Measurements from ENCODE around the gene FAM222A.

FAM222A gene

GRCh38 chr12:109718390-109718789, 4.8 kb downstream of the FAM222A start:
- peak overlapping the region; percentile 55 for H3K27ac ChIP-seq (ENCODE audit: insufficient read depth, low read depth, low read length, poor library complexity, severe bottlenecking)
- no peaks in the 10 kb centered on the region for H3K9me3 ChIP-seq (ENCODE audit: control insufficient read depth, low read length)
- no peaks in the 10 kb centered on the region for H3K36me3 ChIP-seq (ENCODE audit: control insufficient read depth, insufficient read depth, low read length)
- H3K27me3 ChIP-seq (ENCODE audit: control insufficient read depth, insufficient read depth, low read length, poor library complexity, severe bottlenecking) = peaks cover 55% of the 10 kb centered on the region
- H3K4me3 ChIP-seq (ENCODE audit: insufficient read depth, low read depth, low read length) = peak overlapping the region; percentile 16
- peaks cover 65% of the 10 kb centered on the region for H3K4me1 ChIP-seq (ENCODE audit: control insufficient read depth, insufficient read depth, low read length)
- 0 to 1% methylated on average over 32 to 33 of the region's 33 CpGs for WGBS, 2 experiments

DNA sequence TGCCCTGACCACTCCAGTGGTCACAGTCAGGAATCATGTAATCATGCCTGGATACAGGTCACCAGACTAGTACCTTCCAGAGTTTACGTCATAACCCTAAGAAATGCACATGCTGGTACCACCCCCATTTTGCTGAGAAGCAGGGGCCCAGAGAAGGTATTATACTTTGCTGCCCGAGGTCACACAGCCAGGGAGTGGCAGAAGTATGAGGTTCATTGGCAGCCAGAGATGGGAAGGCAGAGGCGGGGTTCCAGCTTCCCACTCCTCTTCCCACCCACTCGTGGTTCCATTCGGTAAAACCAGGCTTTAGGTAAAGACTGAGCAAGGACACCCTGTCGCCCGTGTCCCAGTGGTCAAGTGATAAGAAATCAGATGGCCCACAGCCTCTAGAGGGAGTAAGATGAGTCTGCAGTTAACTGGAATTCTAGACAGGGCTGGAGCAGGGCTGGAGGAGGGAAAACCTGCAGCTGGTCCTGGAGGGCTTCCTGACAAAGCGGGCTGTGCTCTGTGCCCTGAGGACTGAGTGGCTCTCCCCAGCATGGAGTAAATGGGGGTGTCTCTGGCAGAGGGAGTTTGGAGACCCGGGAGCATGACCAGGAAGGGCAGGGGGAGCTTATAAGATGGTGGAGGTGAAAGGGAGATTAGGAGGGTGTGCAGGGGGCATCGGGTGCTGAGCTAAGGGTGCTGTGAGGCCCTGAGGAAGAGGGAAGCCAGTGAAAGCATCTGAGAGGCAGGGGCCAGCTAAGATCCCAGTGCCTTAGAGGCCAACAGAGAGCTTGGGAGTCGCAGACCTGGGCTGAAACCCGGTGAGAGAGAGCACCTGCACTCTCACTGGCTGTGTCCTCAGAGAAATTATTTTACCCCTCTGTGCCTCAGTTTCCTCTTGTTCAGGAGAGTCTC, 5.7 kb downstream of the FAM222A start:
- Histone ChIP-seq H3K36me3 (ENCODE audit: control insufficient read depth, insufficient read depth, low read length) (no peaks in the 10 kb centered on the region), H3K9me3 (ENCODE audit: control insufficient read depth, low read length) (no peaks in the 10 kb centered on the region), H3K4me1 (ENCODE audit: control insufficient read depth, insufficient read depth, low read length) (peaks cover 65% of the 10 kb centered on the region), H3K27ac (ENCODE audit: insufficient read depth, low read depth, low read length, poor library complexity, severe bottlenecking) (peak overlapping the region; percentile 87), H3K4me3 (ENCODE audit: insufficient read depth, low read depth, low read length) (peak overlapping the region; percentile 6), H3K27me3 (ENCODE audit: control insufficient read depth, insufficient read depth, low read length, poor library complexity, severe bottlenecking) (peaks cover 55% of the 10 kb centered on the region)
- WGBS, 2 experiments = 46 to 49% methylated on average over 12 of the region's 12 CpGs

DNA sequence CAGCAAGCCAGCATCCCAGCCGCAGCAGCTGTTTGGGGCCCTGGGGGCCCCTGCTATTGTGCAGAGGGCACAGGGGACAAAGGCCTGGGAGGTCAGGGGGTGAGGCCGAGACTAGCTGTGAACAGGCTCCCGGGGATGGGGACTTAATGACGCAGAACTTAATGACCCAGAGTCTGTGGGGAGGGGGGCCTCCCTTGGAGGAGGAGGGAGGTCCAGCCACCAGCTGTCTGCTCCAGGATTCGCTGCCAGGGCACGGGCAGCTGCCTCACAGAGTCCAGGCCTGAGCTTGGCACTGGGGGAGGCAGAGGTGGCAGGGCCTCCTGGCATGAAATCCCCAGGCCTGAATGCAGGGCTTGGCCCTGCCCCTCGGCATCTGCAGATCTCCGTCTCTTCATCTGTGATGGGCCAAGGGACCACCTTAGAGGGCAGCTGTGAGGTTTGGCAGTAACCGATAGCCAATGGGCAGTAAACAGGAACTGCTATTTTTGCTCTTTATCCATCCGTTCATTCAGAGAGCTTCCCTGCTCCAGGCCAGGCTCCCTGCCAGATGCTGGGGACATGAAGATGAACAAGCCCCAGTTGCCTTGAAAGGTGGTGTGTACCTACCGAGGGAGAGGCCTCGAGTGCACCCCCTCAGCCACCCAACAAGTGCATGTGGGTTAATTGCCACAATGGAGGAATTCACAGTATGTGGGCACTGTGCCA, 6.7 kb downstream of the FAM222A start:
- Histone ChIP-seq H3K27me3 (ENCODE audit: control insufficient read depth, insufficient read depth, low read length, poor library complexity, severe bottlenecking) (peaks cover 48% of the 10 kb centered on the region), H3K36me3 (ENCODE audit: control insufficient read depth, insufficient read depth, low read length) (no peaks in the 10 kb centered on the region), H3K4me3 (ENCODE audit: insufficient read depth, low read depth, low read length) (no peak overlapping the region), H3K27ac (ENCODE audit: insufficient read depth, low read depth, low read length, poor library complexity, severe bottlenecking) (peak overlapping the region; percentile 44), H3K4me1 (ENCODE audit: control insufficient read depth, insufficient read depth, low read length) (peaks cover 60% of the 10 kb centered on the region), H3K9me3 (ENCODE audit: control insufficient read depth, low read length) (no peaks in the 10 kb centered on the region)
- 40 to 44% methylated on average over 12 of the region's 12 CpGs for WGBS, 2 experiments

- peaks cover 61% of the 10 kb centered on the region for H3K4me1 ChIP-seq (ENCODE audit: control insufficient read depth, insufficient read depth, low read length)
- H3K9me3 ChIP-seq (ENCODE audit: control insufficient read depth, low read length) = no peaks in the 10 kb centered on the region
- H3K36me3 ChIP-seq (ENCODE audit: control insufficient read depth, insufficient read depth, low read length) = no peaks in the 10 kb centered on the region
- H3K27me3 ChIP-seq (ENCODE audit: control insufficient read depth, insufficient read depth, low read length, poor library complexity, severe bottlenecking) = peaks cover 43% of the 10 kb centered on the region
- H3K27ac ChIP-seq (ENCODE audit: insufficient read depth, low read depth, low read length, poor library complexity, severe bottlenecking) = no peak overlapping the region
- whole genome bisulfite sequencing, 2 experiments = 73 to 81% methylated on average over 1 of the region's 1 CpG
- no peak overlapping the region for H3K4me3 ChIP-seq (ENCODE audit: insufficient read depth, low read depth, low read length)
Observed at GRCh38 chr12:109720857-109721189, 7.2 kb downstream of the FAM222A start.

DNA sequence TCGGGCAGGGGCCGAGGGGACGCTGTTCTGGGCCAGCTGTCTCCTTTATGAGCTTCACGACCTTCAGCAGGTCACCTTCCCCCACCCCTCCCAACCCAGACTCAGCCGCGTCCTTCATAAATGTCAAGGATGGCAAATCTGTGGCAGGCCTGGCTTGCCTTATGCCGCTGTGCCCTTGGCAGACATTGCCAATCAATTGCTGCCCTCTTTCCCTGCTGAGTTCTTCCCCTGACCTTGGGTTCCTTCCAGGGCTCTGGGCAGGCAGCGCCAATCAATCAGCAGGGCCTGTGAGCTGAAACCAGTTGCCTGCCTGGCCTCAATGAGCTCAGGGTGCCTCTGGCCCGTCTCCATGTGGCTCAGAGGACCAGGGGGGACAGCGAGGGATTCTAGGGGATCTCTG, 7.7 kb downstream of the FAM222A start:
- H3K36me3 ChIP-seq (ENCODE audit: control insufficient read depth, insufficient read depth, low read length) = no peaks in the 10 kb centered on the region
- H3K27me3 ChIP-seq (ENCODE audit: control insufficient read depth, insufficient read depth, low read length, poor library complexity, severe bottlenecking) = peaks cover 39% of the 10 kb centered on the region
- H3K4me1 ChIP-seq (ENCODE audit: control insufficient read depth, insufficient read depth, low read length) = peaks cover 61% of the 10 kb centered on the region
- H3K27ac ChIP-seq (ENCODE audit: insufficient read depth, low read depth, low read length, poor library complexity, severe bottlenecking) = no peak overlapping the region
- 91 to 92% methylated on average over 10 of the region's 10 CpGs for WGBS, 2 experiments
- H3K4me3 ChIP-seq (ENCODE audit: insufficient read depth, low read depth, low read length) = no peak overlapping the region
- no peaks in the 10 kb centered on the region for H3K9me3 ChIP-seq (ENCODE audit: control insufficient read depth, low read length)

DNA sequence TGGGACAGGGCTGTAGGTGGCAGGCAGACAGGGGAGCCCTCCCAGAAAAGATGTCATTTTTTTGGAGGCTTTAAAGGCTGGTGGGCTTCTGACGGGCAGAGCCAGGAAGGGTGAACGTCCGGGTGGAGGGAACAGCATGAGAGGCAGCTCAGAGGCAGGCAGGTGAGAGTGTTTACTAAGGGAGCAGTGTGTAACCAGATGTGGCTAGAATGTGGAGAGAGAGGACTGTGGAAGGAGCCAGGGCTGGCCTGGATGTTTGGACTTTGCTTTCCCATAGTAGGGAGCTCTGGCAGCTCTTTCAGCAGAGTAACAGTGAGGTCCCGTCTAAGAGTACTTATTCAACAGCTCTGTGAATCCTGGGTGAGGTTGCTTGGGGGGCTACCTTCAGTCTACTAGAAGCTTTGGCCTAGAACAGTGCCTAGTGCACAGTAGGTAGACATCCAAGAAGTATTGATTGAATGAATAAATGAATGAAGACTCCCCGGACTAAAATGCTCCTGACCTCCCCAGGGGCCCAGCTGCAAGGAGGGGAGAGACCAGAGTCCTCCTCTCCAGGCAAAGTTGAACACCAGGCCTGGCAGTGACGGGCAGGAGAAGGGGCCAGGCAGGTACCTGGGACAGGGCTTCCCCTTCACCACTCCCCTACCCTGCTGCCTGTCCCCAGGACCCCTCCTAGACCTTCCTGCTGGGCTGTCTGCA, 8.5 kb downstream of the FAM222A start:
- peaks cover 61% of the 10 kb centered on the region for H3K4me1 ChIP-seq (ENCODE audit: control insufficient read depth, insufficient read depth, low read length)
- H3K4me3 ChIP-seq (ENCODE audit: insufficient read depth, low read depth, low read length) = no peak overlapping the region
- WGBS, 2 experiments = 84 to 87% methylated on average over 6 of the region's 6 CpGs
- no peaks in the 10 kb centered on the region for H3K36me3 ChIP-seq (ENCODE audit: control insufficient read depth, insufficient read depth, low read length)
- H3K27me3 ChIP-seq (ENCODE audit: control insufficient read depth, insufficient read depth, low read length, poor library complexity, severe bottlenecking) = peaks cover 30% of the 10 kb centered on the region
- no peak overlapping the region for H3K27ac ChIP-seq (ENCODE audit: insufficient read depth, low read depth, low read length, poor library complexity, severe bottlenecking)
- no peaks in the 10 kb centered on the region for H3K9me3 ChIP-seq (ENCODE audit: control insufficient read depth, low read length)

- H3K27me3 ChIP-seq (ENCODE audit: control insufficient read depth, insufficient read depth, low read length, poor library complexity, severe bottlenecking) = peaks cover 24% of the 10 kb centered on the region
Observed at GRCh38 chr12:109722721-109723094, 9.1 kb downstream of the FAM222A start.

GRCh38 chr12:109723311-109723881, 9.8 kb downstream of the FAM222A start:
- H3K27ac ChIP-seq (ENCODE audit: insufficient read depth, low read depth, low read length, poor library complexity, severe bottlenecking) = no peak overlapping the region
- 85 to 87% methylated on average over 13 of the region's 13 CpGs for WGBS, 2 experiments
- peaks cover 19% of the 10 kb centered on the region for H3K27me3 ChIP-seq (ENCODE audit: control insufficient read depth, insufficient read depth, low read length, poor library complexity, severe bottlenecking)
- no peak overlapping the region for H3K4me3 ChIP-seq (ENCODE audit: insufficient read depth, low read depth, low read length)
- H3K4me1 ChIP-seq (ENCODE audit: control insufficient read depth, insufficient read depth, low read length) = peaks cover 62% of the 10 kb centered on the region
- no peaks in the 10 kb centered on the region for H3K36me3 ChIP-seq (ENCODE audit: control insufficient read depth, insufficient read depth, low read length)
- H3K9me3 ChIP-seq (ENCODE audit: control insufficient read depth, low read length) = no peaks in the 10 kb centered on the region

More at GRCh38 chr12:109722721-109723094, 9.1 kb downstream of the FAM222A start:
- H3K4me3 ChIP-seq (ENCODE audit: insufficient read depth, low read depth, low read length) = no peak overlapping the region
- WGBS, 2 experiments = 88 to 90% methylated on average over 9 of the region's 9 CpGs
- H3K4me1 ChIP-seq (ENCODE audit: control insufficient read depth, insufficient read depth, low read length) = peaks cover 61% of the 10 kb centered on the region
- no peaks in the 10 kb centered on the region for H3K36me3 ChIP-seq (ENCODE audit: control insufficient read depth, insufficient read depth, low read length)
- H3K9me3 ChIP-seq (ENCODE audit: control insufficient read depth, low read length) = no peaks in the 10 kb centered on the region
- no peak overlapping the region for H3K27ac ChIP-seq (ENCODE audit: insufficient read depth, low read depth, low read length, poor library complexity, severe bottlenecking)

GRCh38 chr12:109724321-109724892, 10.8 kb downstream of the FAM222A start:
- H3K4me3 ChIP-seq (ENCODE audit: insufficient read depth, low read depth, low read length) = no peak overlapping the region
- no peaks in the 10 kb centered on the region for H3K9me3 ChIP-seq (ENCODE audit: control insufficient read depth, low read length)
- peaks cover 52% of the 10 kb centered on the region for H3K4me1 ChIP-seq (ENCODE audit: control insufficient read depth, insufficient read depth, low read length)
- no peak overlapping the region for H3K27ac ChIP-seq (ENCODE audit: insufficient read depth, low read depth, low read length, poor library complexity, severe bottlenecking)
- H3K36me3 ChIP-seq (ENCODE audit: control insufficient read depth, insufficient read depth, low read length) = no peaks in the 10 kb centered on the region
- peaks cover 10% of the 10 kb centered on the region for H3K27me3 ChIP-seq (ENCODE audit: control insufficient read depth, insufficient read depth, low read length, poor library complexity, severe bottlenecking)
- WGBS, 2 experiments = 95 to 96% methylated on average over 14 of the region's 14 CpGs
